PC-3 (cell line): ENCODE results near the gene FAM229A. TPM values are rescaled to one million over a fixed set of nuclear protein-coding genes. Genes with fewer than 3 reads are reported as not detected.

Experiments
- ATAC-seq: fragments of 200-7000 bp; cut with Tn5 transposase; 2 replicates; pipeline ENCODE4 v1.9.1; 2020; ENCODE audit warnings: mild to moderate bottlenecking, moderate library complexity
- BruUV-seq: library from RNA; stranded (reverse); fragments of 400-500 nt; replicated peaks from 2 replicates; lab custom pipeline; 2021; lab: Mats Ljungman, UMichigan
- CTCF ChIA-PET: fragments of 300-600 bp; sonication (Branson Sonifier 250); formaldehyde crosslinking; loops from one replicate; lab custom pipeline; 2022; ENCODE audit warnings: antibody characterized with exemption; lab: Charles Lee
- POLR2A ChIA-PET: fragments of 300-600 bp; sonication (Branson Sonifier 250); formaldehyde crosslinking; loops from one replicate; lab custom pipeline; 2022; ENCODE audit warnings: antibody characterized with exemption; ENCODE audit not compliant: unreplicated experiment; lab: Charles Lee
- DNase-seq: peaks from one replicate; pipeline ENCODE4 v3.0.0-alpha.2; 2015
- H2AFZ ChIP-seq: fragments of 300-600 bp; sonication (generic); 2 replicates; pipeline ENCODE4 v1.6.0; 2016; ENCODE audit warnings: antibody characterized with exemption, low read length
- H3F3A ChIP-seq: fragments of 300-600 bp; sonication (generic); one replicate; pipeline ENCODE4 v1.6.0; 2017; ENCODE audit warnings: antibody characterized with exemption, low read length, control low read depth, mild to moderate bottlenecking; ENCODE audit not compliant: unreplicated experiment
- H3K27ac ChIP-seq: fragments of 300-600 bp; sonication (generic); 2 replicates; pipeline ENCODE4 v1.5.1; 2016; ENCODE audit warnings: mild to moderate bottlenecking, low read length
- H3K27me3 ChIP-seq: fragments of 300-600 bp; sonication (generic); 2 replicates; pipeline ENCODE4 v1.6.1; 2016; ENCODE audit warnings: low read length, mixed read lengths
- H3K36me3 ChIP-seq: fragments of 300-600 bp; sonication (generic); 2 replicates; pipeline ENCODE4 v1.6.1; 2016; ENCODE audit warnings: low read depth, mixed run types, low read length, mixed read lengths
- H3K4me1 ChIP-seq: fragments of 300-600 bp; sonication (generic); 2 replicates; pipeline ENCODE4 v1.5.1; 2016; ENCODE audit warnings: low read length; ENCODE audit not compliant: insufficient read depth
- H3K4me2 ChIP-seq: fragments of 300-600 bp; sonication (generic); 2 replicates; pipeline ENCODE4 v1.6.0; 2016; ENCODE audit warnings: low read length
- H3K4me3 ChIP-seq: fragments of 300-600 bp; sonication (generic); 2 replicates; pipeline ENCODE4 v1.5.1; 2016; ENCODE audit warnings: mild to moderate bottlenecking, low read length, mixed read lengths
- H3K79me2 ChIP-seq: fragments of 300-600 bp; sonication (generic); 2 replicates; pipeline ENCODE4 v1.6.1; 2017; ENCODE audit warnings: low read length, mixed read lengths
- H3K9ac ChIP-seq: fragments of 300-600 bp; sonication (generic); 2 replicates; pipeline ENCODE4 v1.6.0; 2016; ENCODE audit warnings: mild to moderate bottlenecking, low read length
- H3K9me2 ChIP-seq: fragments of 300-600 bp; sonication (generic); replicated peaks from 2 replicates; pipeline ENCODE4 v1.6.1; 2016; ENCODE audit warnings: mixed run types, low read length, mixed read lengths
- H3K9me3 ChIP-seq: fragments of 300-600 bp; sonication (generic); 2 replicates; pipeline ENCODE4 v1.6.1; 2016; ENCODE audit warnings: low read length, mixed read lengths
- H4K20me1 ChIP-seq: fragments of 300-600 bp; sonication (generic); 2 replicates; pipeline ENCODE4 v1.6.1; 2016; ENCODE audit warnings: low read length, mixed read lengths
- EZH2 ChIP-seq: fragments of 300-600 bp; sonication (generic); IDR thresholded peaks from one replicate; pipeline ENCODE4 v1.6.1; 2017; ENCODE audit warnings: antibody characterized with exemption, mild to moderate bottlenecking, low read length; ENCODE audit not compliant: unreplicated experiment
- EZH2phosphoT487 ChIP-seq: fragments of 300-600 bp; sonication (generic); IDR thresholded peaks from 2 replicates; pipeline ENCODE4 v1.6.1; 2018; ENCODE audit warnings: mild to moderate bottlenecking, antibody characterized with exemption, low read length, borderline replicate concordance
- intact Hi-C: fragments of 100-400 bp; cut with micrococcal nuclease; formaldehyde crosslinking; loops from 2 replicates; pipeline ENCODE4 v1.9.0; 2023
- total RNA-seq: library from RNA; depleted of rRNA; stranded (reverse); fragments of >200 nt; gene quantifications from 2 replicates; pipeline ENCODE4 v1.2.3, GENCODE V29; 2014
- TF ChIP-seq, protein P1 (sequence below): fragments of 300-600 bp; sonication (generic); conservative IDR thresholded peaks from 2 replicates; pipeline ENCODE4 v1.5.1; 2017; ENCODE audit warnings: antibody characterized with exemption, low read depth, mild to moderate bottlenecking, low read length

Gene FAM229A
- total RNA-seq, 1 experiment from 2014 or later: 3.0 TPM

DNA sequence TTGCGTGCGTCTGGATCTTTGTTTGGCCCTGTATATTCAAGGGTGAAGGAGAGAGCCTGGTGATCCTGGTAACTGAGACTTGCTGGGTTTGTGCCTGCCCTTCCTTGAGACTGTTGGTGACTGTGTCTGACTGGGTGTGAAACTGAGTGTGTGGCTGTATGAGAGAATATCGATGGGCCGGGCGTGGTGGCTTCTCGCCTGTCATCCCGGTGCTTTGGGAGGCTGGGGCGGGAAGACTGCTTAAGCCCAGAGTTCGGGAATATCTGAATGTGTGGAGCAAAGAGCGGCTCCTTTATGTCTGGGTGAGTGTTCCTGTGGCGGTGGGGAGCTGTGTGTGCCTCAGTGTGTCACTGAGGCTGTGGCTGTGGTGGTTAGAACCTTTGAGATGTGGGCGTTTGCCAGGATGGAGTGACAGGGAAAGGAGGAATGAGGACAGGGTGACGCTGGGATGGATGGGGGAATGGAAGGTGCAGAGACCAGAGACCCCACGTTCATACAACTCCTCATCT is 23.6 kb downstream of the FAM229A start:
- TF ChIP-seq EZH2phosphoT487: no peak
- TF ChIP-seq EZH2: no peak
- TF ChIP-seq, protein P1, sequence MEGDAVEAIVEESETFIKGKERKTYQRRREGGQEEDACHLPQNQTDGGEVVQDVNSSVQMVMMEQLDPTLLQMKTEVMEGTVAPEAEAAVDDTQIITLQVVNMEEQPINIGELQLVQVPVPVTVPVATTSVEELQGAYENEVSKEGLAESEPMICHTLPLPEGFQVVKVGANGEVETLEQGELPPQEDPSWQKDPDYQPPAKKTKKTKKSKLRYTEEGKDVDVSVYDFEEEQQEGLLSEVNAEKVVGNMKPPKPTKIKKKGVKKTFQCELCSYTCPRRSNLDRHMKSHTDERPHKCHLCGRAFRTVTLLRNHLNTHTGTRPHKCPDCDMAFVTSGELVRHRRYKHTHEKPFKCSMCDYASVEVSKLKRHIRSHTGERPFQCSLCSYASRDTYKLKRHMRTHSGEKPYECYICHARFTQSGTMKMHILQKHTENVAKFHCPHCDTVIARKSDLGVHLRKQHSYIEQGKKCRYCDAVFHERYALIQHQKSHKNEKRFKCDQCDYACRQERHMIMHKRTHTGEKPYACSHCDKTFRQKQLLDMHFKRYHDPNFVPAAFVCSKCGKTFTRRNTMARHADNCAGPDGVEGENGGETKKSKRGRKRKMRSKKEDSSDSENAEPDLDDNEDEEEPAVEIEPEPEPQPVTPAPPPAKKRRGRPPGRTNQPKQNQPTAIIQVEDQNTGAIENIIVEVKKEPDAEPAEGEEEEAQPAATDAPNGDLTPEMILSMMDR: no peak

DNA sequence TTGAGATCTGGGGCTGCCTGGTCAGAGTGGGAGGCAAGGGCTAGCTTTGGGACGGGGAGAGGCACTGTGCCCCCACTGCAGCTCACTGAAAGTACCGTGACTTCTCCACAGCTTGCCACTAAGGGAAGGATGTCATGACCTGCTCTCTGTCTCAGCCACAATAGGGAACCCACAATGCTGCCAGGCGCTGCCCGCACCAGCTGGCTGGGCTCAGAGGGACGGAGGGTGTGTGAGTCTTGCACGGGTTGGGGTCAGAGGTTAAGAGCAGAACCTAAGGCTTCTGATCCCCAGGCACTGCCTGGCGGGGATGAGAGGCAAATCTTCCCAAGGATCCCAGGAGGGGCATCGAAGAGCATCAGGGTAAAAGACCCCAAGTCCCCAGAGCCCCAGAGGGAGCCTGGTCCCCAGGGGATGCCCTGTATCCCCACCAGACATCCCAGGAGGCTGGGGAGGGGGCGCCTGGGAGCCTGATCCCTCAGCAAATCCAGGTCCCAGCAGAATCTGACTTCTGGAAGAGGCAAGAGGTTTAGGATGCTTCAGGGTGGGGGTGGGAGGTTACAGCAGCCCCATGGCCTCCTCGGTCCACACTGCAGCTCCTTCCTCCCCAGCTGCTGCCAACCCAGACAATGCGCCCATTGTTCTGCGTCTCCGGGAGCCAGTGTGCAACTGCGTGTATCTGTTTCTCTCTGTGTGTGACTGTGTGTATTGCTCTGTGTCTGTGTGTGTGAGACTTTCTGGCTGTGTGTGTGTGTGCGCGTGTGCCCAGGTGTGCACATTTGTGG is 24.2 kb downstream of the FAM229A start:
- peak; percentile 39 for DNase-seq
- H2AFZ ChIP-seq: no peak overlapping the region
- peaks cover 20% of the 10 kb centered on the region for H4K20me1 ChIP-seq
- CTCF ChIA-PET: no interaction called here
- peak; percentile 8; the same call in 1 of the 2 replicates for ATAC-seq
- H3K4me3 ChIP-seq: no peak overlapping the region
- no peaks in the 10 kb centered on the region for H3K9me2 ChIP-seq
- peaks cover 55% of the 10 kb centered on the region for H3K4me1 ChIP-seq
- no peaks in the 10 kb centered on the region for H3K9me3 ChIP-seq
- H3K79me2 ChIP-seq: peaks cover 23% of the 10 kb centered on the region
- no peak overlapping the region; the same call in 1 of the 2 replicates for H3K9ac ChIP-seq
- peak overlapping the region; percentile 28 for H3K27ac ChIP-seq
- no peak for TF ChIP-seq EZH2
- TF ChIP-seq, protein P1: no peak
- TF ChIP-seq EZH2phosphoT487: no peak
- POLR2A ChIA-PET: interaction anchor here (0.6 kb wide), 1 partner anchor 49 kb away, joined by 11 read pairs; no protein-coding TSS in a partner anchor
- no peaks in the 10 kb centered on the region for H3K27me3 ChIP-seq
- H3F3A ChIP-seq: no peaks in the 10 kb centered on the region
- intact Hi-C loops: no loop called here
- H3K36me3 ChIP-seq: peaks cover 12% of the 10 kb centered on the region
- BruUV-seq: no TSS peak
- H3K4me2 ChIP-seq: peak overlapping the region; percentile 1; the same call in 1 of the 2 replicates

More for the DNA sequence above, 23.6 kb downstream of the FAM229A start:
- Histone ChIP-seq H3K4me2 (no peak overlapping the region), H3K36me3 (peaks cover 5% of the 10 kb centered on the region), H3K27ac (peak overlapping the region; percentile 28), H2AFZ (no peak overlapping the region), H3K4me1 (peaks cover 48% of the 10 kb centered on the region), H4K20me1 (peaks cover 15% of the 10 kb centered on the region), H3K79me2 (peaks cover 18% of the 10 kb centered on the region), H3K9me2 (no peaks in the 10 kb centered on the region), H3K27me3 (no peaks in the 10 kb centered on the region), H3K9ac (no peak overlapping the region), H3K4me3 (no peak overlapping the region), H3K9me3 (no peaks in the 10 kb centered on the region), H3F3A (no peaks in the 10 kb centered on the region)
- BruUV-seq: no TSS peak
- CTCF ChIA-PET: no interaction called here
- intact Hi-C loops: no loop called here
- POLR2A ChIA-PET: no interaction called here
- DNase-seq (no peak), ATAC-seq (no peak)
